HTERT RPE-1 (cell line): Measurements from ENCODE around the gene POU2F3.

Experiments
- in situ Hi-C: fragments of 300-500 bp; cut with MboI; formaldehyde crosslinking; loops from 4 replicates; pipeline ENCODE4 v1.14.3; 2020; ENCODE audit warnings: low sequenced_read_pairs

Gene POU2F3

DNA sequence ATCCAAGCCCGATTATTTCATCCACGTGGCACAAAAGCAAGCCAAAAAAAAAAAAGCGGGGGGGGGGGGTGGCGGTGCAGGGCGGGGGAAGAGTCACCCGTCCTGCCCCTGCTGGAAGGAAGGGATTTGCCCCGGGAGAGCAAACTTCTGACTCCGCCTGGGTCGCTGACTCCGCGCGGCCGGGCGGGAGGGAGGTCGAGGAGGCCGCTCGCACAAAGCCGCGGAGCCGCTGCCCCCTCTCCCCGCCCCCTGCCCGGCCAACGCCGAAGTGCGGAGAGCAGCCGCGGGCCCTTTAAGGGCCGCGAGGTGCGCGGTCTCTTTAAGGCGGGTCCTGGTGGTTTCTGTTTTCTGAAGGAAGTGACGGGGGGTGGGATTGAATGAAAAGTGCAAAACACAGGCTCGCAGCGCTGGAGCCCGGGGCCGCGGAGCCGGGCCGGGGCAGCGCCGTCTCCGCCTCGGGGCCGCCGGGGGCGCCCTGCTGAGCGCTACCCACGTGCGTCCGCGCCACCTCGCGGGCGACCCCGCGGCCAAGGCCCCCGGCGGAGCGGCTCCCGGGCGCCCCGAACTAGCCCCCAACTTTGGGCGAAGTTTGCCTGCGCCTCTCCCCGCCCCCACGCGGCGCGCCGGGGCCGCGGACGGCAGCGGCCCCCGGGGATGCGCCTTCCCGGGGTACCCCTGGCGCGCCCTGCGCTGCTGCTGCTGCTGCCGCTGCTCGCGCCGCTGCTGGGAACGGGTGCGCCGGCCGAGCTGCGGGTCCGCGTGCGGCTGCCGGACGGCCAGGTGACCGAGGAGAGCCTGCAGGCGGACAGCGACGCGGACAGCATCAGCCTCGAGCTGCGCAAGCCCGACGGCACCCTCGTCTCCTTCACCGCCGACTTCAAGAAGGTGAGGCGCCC lies 29.1 kb upstream of the POU2F3 start, which contains the start of gene OAF:
Gene OAF, plus strand, starts transcription at position 407 of the 896 bp plus-strand sequence. Its CDS starts 248 bp downstream, at position 655.
- in situ Hi-C loops, result no loop called here

DNA sequence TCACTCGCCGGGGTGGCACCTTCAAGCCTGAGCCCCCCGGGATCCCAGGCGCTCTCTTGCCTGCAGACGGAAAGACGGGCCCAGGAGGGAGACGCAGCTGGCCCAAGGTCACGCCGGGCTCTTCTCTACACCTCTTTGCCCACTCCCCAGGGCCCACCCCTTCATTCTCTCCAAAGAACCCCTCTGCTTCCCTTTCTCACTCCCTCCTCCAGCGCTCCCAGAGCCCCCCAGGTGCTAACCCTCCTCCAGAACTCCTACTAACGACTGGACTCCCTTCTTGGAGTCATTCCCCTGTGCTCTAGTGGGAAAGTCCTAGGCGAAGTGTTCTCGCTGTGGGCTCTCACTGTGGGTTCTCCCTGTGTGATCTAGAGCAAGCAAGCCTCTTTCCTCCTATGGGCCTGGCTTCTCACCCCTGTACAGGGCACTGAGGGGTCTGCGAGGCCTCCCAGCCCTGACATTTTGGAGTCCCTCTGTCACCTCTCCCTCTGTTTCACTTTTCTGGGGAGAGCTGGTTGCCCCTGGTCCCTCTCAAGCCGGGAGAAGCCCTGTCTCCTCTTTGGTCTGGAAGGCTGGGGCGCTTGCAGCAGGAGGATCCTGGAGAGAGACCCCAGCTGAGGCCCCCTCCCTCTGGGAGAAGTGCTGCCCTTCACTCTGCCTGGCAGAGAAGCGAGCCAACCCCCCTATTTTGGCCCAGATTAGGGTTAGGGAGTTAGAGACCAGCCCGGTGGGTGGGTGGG lies 28.2 kb upstream of the POU2F3 start:
- in situ Hi-C loops, result no loop called here

DNA sequence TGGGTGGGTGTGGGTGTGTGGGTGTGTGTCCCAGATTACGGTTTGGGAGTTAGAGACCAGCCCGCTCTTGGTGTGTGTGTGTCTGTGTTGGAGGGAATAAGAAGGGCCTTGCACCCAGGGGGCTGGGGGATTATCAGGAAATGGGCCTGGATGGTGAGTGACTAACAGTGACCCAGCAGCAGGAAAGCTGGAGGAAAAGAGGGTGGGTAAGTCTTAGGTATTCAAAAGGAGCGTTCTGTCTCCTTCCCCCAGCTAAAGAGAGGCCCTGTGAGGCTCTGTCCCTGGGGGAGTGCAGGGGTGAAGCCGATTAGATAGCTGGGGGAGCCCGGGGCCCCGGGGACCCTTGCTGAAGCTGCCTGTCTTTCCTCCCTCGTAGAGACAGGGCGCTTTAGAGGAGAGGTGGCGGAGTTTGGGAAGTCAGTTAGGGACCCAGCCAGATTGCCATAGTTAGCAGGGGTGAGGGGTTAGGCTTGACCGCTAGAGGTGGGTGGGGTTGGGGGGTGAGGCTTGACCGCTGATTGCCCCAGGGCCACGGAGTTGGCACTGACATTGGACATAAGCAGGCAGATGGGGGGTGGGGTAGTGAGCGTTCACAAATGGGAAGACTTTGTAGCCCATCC lies 27.6 kb upstream of the POU2F3 start:
- in situ Hi-C loops, result no loop called here

DNA sequence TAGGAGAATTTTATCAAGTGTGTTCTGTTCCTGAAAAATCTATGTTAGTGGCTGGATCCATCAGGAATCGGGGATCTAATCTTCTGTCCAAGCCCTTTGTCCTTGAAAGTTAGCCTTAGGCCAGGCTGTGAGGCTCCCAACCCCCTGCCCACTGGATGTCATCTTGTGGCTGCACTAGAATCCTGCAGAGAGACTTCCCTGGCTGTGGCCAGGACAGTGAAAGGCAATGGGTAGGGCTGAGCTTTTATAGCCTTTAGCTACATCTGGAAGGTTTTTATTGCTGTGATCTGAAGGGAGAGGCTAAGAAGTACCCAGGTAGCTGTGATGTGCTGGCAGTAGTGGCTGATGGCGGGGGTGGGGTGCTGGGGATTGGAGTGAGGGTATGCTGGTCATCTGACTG lies 27.0 kb upstream of the POU2F3 start:
- in situ Hi-C loops, result no loop called here

DNA sequence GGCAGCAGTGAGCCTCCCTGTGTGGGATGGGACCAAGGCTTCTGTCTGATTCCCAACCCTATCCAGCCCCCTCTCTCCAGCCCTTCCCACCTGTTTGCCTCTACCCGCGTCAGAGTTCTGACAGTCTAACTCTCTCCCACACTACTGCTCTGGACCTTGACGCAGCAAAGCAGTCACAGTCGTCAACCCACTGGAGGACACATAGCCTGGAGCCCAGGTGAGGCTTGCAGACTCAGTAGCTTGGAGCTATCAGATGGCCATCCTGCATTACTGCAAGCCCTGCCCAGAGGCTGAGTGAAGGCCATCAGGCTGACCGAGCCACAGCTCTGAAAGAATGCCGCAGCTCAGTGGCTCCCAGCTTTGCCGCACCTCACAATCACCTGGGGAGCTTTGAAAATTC lies 25.4 kb upstream of the POU2F3 start:
- in situ Hi-C loops, result no loop called here

DNA sequence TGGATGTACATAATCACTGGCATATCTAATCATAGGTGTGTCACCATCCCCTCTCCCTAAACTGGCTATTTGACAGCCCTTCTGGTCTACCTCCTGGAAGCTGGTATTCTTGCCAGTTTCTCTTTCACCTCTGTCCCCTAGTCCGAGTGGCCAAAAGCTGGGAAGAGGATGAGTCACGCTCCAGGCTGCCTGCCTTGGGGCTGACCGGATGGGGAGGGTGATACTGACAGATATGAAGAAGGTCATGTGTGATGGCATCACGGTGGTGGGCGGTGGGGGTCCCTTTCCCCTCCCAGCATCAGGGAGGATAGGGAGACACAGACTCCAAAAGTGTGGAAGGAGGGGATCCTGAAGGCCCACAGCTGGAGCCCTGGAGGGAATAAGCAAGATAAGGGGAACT lies 24.3 kb upstream of the POU2F3 start:
- in situ Hi-C loops, result no loop called here

DNA sequence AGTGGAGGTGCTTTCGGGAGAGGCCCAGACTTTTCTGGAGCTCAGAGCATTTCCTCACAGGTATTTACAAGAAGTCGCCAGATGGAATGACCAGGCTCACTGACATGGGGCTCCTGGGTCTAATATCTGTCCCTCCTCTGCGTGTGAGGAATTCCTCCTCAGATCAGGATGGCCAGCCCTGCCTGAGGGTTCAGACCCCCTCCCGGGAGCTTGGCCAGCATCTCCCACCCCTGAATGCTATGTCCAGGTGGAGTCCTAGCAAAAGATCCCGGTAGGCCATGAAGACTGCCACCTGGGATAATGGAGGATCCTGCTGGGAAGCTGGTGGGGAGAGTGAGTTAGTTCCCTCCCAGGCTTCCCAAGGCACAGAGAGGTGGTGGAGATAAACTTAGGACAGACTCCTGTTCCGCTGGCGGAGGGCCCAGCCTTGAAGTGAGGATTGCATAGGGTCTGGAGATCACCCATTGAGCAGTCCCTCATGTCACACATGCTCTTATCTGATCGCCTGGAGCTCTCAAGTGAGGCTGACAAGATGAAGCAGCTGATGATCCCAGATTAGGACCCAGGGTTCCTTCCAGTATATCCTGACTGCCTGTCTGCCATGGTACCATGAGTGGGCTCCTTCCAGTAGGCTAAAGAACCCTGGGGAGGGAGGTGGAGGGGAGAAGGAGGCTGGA lies 23.4 kb upstream of the POU2F3 start:
- in situ Hi-C loops, result no loop called here

DNA sequence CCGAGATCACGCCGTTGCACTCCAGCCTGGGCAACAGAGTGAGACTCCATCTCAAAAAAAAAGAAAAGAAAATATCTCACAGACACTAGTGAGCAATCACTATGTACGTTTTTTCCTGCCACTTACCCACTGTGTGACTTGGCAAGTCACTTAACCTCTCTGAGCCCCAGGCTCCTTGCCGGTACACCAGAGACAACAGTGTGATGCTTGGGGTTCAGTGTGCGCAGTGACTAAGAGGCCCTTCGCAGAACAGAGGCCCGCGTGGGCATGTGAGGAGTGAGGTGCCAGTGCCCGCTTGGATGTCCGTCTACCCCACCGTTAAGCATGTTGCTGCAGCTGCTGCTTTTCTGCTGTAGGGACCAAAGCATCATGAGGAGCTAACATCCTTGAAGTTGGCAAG lies 22.4 kb upstream of the POU2F3 start:
- in situ Hi-C loops, result no loop called here

DNA sequence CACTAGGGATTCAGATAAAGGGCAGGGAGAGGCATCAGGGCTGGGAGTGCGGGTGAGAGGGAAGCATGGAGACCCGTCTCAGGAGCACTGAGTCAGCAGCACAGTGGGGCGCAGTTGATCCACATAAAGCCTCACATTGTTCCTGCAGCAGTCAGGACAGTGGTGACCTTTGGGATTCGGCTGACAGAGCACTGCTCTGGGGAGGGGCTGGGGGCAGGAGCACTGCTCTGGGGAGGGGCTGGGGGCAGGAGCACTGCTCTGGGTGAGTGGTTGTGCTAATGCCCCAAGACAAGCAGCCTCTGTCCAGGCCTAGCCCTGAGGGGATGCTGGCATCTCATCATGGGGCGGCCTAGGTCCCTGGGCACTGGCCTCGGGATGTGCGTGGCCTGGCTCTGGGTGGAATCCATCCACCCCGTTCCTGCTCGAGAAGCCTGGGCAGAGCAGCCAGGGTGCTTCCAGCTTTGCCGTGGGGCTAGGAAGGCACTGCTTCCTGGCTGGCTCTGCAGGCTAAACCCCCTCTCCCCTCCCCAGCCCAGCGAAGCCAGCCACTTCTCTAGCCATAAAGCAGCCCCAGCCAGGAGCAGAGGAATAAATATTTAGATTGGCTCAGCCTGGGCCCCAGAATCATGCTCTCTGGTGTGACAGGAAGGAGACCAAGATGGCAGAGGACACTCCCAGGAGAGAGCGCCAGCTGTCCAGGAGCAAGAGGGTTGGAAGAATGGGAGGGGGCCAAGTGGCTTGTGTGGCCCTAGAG lies 21.8 kb upstream of the POU2F3 start:
- in situ Hi-C loops, result no loop called here

DNA sequence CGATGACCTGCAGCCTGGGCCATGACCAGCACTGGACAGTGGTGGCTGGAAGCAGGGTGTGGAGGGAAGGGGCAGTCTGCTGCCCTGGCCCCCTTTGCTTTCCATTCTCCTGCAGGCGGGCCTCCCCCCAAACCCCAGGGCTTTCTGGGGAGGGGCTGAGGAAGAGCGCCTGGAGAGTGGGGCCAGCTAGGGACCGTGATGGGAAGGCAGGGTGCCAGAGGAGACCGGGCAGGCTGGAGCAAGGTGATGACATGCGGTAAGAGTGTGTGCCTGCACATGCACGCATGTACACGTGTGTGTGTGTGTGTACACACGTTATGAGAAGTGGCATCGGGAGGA lies 21.3 kb upstream of the POU2F3 start:
- in situ Hi-C loops, result no loop called here

DNA sequence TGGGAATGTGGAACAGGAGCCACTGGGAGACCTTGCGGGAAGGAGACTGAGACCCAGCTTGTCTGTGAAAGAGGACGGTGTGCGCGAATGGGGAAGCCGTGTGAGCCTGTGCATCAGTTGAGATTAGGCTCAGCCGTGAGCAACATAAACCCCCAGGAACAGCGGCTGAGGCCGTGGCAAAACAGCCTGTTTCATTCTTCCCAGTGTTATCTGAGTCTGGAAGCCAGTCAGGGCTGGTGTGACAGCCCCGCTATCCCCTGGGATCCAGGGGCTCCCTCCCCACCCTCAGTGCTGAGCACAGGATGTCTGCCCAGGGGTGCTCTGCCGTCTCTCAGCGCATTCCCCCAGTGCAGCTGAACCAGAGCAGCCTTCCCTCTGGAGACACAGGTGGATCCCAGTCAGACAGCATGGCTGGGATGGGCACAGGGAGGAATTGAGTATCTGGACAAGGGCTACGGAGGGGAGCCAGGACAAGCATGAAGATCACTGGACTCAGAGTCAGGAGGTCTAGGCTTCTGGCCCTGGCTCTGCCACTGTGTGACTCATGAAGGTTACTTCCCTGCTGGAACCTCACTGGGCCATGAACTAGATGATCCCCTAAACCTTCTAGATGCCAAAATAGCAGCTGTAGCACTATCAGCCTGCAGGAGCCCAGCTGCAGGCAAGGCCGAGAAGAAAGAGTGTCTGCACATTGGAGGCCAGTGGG lies 20.6 kb upstream of the POU2F3 start:
- in situ Hi-C loops, result no loop called here

DNA sequence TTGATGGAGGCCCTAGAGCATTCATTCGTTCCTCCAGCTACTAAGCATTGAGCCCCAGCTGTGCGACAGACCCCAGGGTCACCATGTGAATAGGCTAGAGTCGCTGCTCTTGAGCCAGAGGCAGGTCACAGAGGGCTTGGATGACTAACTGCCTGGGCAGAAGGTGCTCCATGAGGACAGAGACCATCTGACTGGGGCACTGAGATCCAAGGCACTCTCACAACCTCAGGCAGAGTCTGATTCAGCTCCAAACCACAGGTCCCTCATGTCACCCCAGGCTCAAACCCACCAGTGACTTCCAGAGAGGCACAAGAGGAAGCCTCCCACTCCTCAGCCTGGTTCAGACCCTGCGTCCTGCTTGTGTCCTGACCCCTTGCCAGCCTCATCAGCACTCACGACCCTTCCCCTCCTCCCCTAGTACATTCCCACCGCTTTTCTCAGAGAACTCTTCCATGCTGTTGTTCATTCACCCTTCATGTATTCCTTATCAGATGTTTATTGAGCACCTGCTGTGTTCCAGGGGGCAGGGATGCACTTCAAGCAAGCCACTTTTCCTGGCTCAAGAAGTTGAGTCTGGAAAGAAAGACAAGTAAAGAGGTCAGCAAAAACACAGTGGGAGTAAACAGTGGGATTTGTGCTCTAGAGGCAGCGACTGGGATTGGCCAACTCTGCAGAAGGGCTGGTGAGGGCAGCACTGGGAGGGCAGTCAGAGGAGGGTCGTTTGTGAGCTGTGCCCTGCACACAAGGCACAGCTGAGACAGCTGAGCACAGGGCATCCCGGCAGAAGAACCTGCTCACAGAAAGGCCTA lies 19.8 kb upstream of the POU2F3 start:
- in situ Hi-C loops, result no loop called here

DNA sequence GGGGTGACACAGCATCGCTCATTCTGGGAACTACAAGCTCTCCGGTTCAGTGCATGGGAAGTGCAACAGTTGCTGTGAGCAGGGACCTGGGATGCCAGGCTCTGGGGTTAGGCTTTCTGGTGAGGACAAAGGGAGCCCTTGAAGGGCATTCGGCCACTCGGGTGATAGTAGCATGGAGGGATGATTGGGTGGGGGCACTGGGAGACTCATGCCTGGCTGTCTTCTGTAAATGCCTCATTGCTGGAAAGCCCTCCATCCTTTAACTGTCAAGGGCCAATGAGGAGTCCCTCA lies 19.2 kb upstream of the POU2F3 start:
- in situ Hi-C loops, result no loop called here

DNA sequence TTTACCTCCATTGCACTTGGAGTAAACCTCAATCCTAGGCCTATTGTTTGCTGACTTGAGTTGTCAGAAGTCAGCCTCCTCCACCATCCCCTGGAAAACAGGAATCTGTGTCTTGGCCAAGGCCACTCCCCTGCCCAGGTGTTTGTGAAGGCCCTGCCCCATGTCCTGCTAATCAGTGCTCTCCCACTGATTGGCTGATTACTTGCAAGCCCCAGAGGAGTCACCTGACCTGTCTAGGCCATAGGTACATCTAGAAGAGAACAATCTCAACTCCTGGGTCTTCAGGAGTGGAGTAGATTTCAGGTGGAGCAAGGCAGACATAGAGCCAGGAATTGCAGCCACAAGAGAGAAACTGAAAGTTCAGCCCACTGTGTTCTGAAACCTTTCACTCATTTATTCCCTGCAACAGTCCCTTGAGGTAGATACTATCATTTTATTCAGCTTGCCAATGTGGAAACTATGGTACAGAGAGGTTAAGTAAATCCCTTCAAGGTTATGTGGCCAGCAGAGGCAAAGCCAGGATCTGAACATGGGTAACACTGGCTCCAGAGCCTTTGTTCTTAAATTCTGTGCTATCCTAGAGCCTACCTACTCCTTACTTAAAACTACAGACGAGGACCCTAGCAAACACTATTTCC lies 18.7 kb upstream of the POU2F3 start:
- in situ Hi-C loops, result no loop called here

DNA sequence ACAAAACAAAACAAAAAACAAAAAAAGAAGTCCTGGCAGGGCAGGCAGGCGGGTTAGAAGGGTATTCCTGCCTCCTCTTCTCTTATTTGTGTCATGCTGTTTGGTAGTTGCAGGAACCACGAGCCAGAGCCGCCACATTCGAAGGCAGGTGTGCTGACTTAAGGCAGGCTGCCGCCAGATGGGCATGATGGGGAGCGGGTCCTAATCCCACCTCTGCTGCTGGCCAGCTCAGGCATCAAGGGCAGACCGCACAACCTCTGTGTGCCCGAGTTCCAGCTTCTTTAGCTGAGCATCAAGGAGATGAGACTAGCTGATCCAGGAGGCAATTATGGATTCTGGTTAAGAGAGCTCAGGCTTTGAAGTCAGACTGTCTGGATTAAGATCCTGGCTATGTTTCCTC lies 17.0 kb upstream of the POU2F3 start:
- in situ Hi-C loops, result no loop called here

DNA sequence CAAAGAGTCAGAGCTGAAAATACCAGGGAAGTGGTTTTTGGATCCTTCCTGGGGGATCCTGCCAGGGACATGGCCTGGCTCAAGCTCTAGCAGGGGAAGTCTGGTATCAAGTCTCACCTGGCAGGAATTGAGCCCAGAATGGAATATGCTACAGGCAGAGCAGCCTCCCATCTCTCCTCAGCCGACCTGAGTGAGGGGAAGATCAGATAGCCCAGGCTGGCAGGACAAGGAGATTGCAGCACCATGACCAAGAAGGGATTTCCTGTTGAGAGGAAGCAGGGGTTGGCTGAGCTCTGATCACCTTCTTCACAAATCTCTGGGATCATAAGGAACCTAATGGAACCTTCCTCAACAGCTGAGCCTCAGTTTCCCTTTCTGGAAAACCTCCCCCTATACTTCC lies 16.1 kb upstream of the POU2F3 start:
- in situ Hi-C loops, result no loop called here

DNA sequence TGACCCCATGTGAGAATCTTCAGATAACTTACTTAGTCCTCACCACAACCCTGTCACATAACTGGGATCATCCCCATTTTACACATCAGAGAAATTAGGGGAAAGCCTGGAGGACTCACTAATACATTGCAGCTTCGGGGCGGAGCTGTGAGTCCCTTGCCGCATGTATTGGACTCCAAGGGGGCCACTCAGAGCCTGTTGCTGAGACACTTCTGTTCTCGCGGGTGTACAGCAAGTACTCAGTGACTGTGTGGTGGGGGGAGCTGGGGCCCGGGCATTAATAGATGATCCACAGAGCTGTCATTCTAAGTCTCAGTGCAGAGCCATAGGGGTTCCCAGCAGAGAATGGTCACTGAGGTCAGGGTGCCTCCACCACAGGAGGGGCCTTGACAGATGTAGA lies 15.6 kb upstream of the POU2F3 start:
- in situ Hi-C loops, result no loop called here

DNA sequence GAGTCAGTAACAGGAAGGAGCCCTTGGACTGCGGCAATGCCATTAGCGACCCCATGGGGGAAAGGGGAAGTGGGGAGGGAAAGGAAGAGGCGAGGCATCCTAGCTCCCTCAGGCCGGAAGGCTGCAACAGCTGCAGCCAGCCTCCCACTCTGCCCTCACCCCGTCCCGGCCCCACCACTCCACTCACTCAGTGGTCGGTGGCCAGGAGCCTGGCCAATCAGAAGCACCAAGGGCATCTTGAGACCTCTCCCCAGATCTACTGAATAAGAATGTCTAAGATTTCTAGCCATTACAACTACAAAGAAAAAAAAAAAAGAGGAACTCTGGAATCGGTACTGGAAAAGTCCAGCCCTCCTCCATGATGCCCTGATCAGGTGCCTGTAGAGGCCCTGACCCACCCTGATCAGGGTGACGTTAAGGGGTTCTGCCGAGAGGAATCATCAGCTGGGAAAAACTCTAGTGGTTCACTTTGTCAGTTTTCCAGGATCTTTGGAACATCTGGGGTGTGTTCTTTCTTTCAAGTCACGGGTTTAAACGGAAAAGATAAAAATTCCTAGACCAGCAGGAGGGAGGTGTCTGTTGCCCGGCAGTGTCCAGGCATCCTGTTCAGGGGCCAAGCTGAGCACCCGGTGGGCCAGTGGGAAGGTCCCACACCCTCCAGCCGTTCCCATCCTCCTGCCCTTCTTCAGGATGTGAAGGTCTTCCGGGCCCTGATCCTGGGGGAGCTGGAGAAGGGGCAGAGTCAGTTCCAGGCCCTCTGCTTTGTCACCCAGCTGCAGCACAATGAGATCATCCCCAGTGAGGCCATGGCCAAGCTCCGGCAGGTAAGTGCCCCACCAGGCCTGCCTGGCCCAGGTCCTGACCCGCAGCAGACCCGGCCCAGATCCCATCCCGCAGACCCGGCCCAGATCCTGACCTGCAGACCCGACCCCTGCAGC lies 14.7 kb upstream of the POU2F3 start:
- in situ Hi-C loops, result no loop called here
